BLaER1 (cell line): ENCODE results near the gene LRRTM1.

Source experiments
- H3K27ac ChIP-seq: shearing (Covaris generic); formaldehyde crosslinking; 2 replicates; pipeline ENCODE4 v1.8.1; 2022
- H3K27me3 ChIP-seq: shearing (Covaris generic); formaldehyde crosslinking; 2 replicates; pipeline ENCODE4 v1.8.1; 2022
- H3K36me3 ChIP-seq: shearing (Covaris generic); formaldehyde crosslinking; 2 replicates; pipeline ENCODE4 v1.8.1; 2022
- H3K4me1 ChIP-seq: shearing (Covaris generic); formaldehyde crosslinking; 2 replicates; pipeline ENCODE4 v1.8.1; 2022
- H3K4me2 ChIP-seq: shearing (Covaris generic); formaldehyde crosslinking; 2 replicates; pipeline ENCODE4 v1.8.1; 2022
- H3K4me3 ChIP-seq: shearing (Covaris generic); formaldehyde crosslinking; 2 replicates; pipeline ENCODE4 v1.8.1; 2022
- H3K9ac ChIP-seq: shearing (Covaris generic); formaldehyde crosslinking; 2 replicates; pipeline ENCODE4 v1.8.1; 2022
- H3K9me3 ChIP-seq: shearing (Covaris generic); formaldehyde crosslinking; 2 replicates; pipeline ENCODE4 v1.8.1; 2022
- H4K20me1 ChIP-seq: shearing (Covaris generic); formaldehyde crosslinking; 2 replicates; pipeline ENCODE4 v1.8.1; 2022
- Cebpa-rat ChIP-seq: shearing (Covaris generic); IDR thresholded peaks from 2 replicates; pipeline ENCODE4 v1.8.1; 2022

Gene LRRTM1

GRCh38 chr2:80255918-80256781 is 48.4 kb downstream of the LRRTM1 start:
- Histone ChIP-seq H3K27me3 (no peaks in the 10 kb centered on the region), H3K27ac (no peak overlapping the region), H3K9me3 (peaks cover 6% of the 10 kb centered on the region; the same call in 1 of the 2 replicates), H3K9ac (no peak overlapping the region), H3K36me3 (no peaks in the 10 kb centered on the region), H4K20me1 (no peaks in the 10 kb centered on the region), H3K4me2 (peak overlapping the region; percentile 52), H3K4me3 (no peak overlapping the region), H3K4me1 (peaks cover 23% of the 10 kb centered on the region)
- TF ChIP-seq Cebpa-rat, result no peak

GRCh38 chr2:80252294-80252986 is 52.1 kb downstream of the LRRTM1 start:
- Histone ChIP-seq H4K20me1 (no peaks in the 10 kb centered on the region), H3K27me3 (no peaks in the 10 kb centered on the region), H3K4me2 (no peak overlapping the region), H3K9me3 (peaks cover 6% of the 10 kb centered on the region; the same call in 1 of the 2 replicates), H3K36me3 (no peaks in the 10 kb centered on the region), H3K4me3 (no peak overlapping the region), H3K4me1 (peaks cover 42% of the 10 kb centered on the region), H3K27ac (no peak overlapping the region), H3K9ac (no peak overlapping the region)
- no peak for TF ChIP-seq Cebpa-rat
